ENCODE data around the gene GM2A. TPM values are rescaled to one million over a fixed set of nuclear protein-coding genes. Genes with fewer than 3 reads are reported as not detected.

Gene GM2A
- total and polyA plus RNA-seq, 9 donors = 14.7 to 52.8 (median 28.6) TPM

DNA sequence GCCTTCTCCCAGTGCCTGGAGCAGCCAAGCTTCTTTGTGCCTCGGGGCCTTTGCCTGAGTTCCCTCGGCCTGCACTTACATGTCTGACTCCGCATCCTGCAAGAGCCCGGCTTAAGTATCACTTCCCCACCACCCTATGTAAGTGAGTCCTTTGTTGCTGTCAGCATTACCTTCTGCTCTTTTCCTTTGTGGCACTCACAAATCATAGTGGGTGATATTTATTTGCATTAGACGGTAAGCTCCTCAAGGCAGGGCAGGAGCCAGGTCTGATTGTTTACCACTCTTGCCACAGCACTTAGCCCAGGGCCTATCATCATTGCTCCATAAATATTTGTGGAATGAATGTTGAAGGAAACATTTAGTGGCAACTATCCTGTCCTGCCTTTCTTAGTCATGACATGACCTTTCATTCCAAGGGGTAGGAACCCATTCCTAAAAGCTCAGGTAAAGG lies 4.8 kb downstream of the GM2A start:
- intact Hi-C loops (cut with DNase I) = no loop called here
- TF ChIP-seq POLR2A (IDR thresholded peaks at IDR 0.05) (no peak), CTCF (IDR thresholded peaks at IDR 0.05) (no peak), EP300 (IDR thresholded peaks at IDR 0.05) (no peak)
- H3K36me3 ChIP-seq = no peaks in the 10 kb centered on the region
- DNase-seq = no peak
- no peak overlapping the region for H3K4me3 ChIP-seq
- no peak overlapping the region for H3K27ac ChIP-seq
- 81 to 90% (median 88%) methylated on average over 5 of the region's 5 CpGs for WGBS, 3 donors
- H3K4me1 ChIP-seq (ENCODE audit: insufficient read depth) = peaks cover 3% of the 10 kb centered on the region
- H3K27me3 ChIP-seq = no peaks in the 10 kb centered on the region
- H3K9me3 ChIP-seq = no peaks in the 10 kb centered on the region

GRCh38 chr5:151258201-151258611 lies 5.2 kb downstream of the GM2A start:
- Histone ChIP-seq H3K27me3 (no peaks in the 10 kb centered on the region), H3K4me1 (ENCODE audit: insufficient read depth) (peaks cover 3% of the 10 kb centered on the region), H3K9me3 (no peaks in the 10 kb centered on the region), H3K4me3 (no peak overlapping the region), H3K27ac (no peak overlapping the region), H3K36me3 (no peaks in the 10 kb centered on the region)
- TF ChIP-seq EP300 (IDR thresholded peaks at IDR 0.05) (no peak), POLR2A (IDR thresholded peaks at IDR 0.05) (no peak), CTCF (IDR thresholded peaks at IDR 0.05) (no peak)
- WGBS, 3 donors = 93 to 94% (median 93%) methylated on average over 7 of the region's 7 CpGs
- no peak for DNase-seq
- intact Hi-C loops (cut with DNase I) = no loop called here

- no peak for DNase-seq
- Histone ChIP-seq H3K27me3 (no peaks in the 10 kb centered on the region), H3K9me3 (no peaks in the 10 kb centered on the region), H3K36me3 (no peaks in the 10 kb centered on the region), H3K27ac (no peak overlapping the region), H3K4me1 (ENCODE audit: insufficient read depth) (no peaks in the 10 kb centered on the region), H3K4me3 (no peak overlapping the region)
- intact Hi-C loops (cut with DNase I) = no loop called here
- 0 to 44% (median 0%) methylated on average over 1 of the region's 1 CpG for WGBS, 3 donors
- TF ChIP-seq EP300 (IDR thresholded peaks at IDR 0.05) = no peak
- TF ChIP-seq POLR2A (IDR thresholded peaks at IDR 0.05) = no peak
- no peak for TF ChIP-seq CTCF (IDR thresholded peaks at IDR 0.05)
Observed at GRCh38 chr5:151258816-151259215, 5.8 kb downstream of the GM2A start.

DNA sequence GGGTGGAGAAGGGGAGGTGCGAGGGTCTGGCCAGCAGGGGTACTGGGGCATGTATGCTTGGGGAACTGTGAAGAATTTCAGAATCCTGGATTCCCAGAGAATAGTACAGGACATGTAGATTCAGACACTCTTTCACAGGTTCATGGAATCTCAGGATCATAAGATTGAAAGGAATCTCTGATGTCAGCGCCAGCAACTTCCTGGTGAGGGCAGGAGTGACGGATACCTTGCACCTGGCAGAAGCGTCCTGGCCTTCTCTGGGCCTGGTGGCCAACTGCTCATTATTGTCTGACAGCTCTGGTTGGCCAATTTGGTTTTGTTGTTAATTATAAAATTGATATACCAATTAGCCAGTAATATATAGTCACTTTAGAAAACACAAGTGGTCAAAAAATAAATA lies 6.9 kb downstream of the GM2A start:
- DNase-seq = no peak
- Histone ChIP-seq H3K4me3 (no peak overlapping the region), H3K27me3 (no peaks in the 10 kb centered on the region), H3K27ac (no peak overlapping the region), H3K9me3 (no peaks in the 10 kb centered on the region), H3K4me1 (ENCODE audit: insufficient read depth) (no peaks in the 10 kb centered on the region), H3K36me3 (no peaks in the 10 kb centered on the region)
- intact Hi-C loops (cut with DNase I) = no loop called here
- 93 to 97% (median 96%) methylated on average over 4 of the region's 4 CpGs for WGBS, 3 donors
- TF ChIP-seq POLR2A (IDR thresholded peaks at IDR 0.05) = no peak
- TF ChIP-seq EP300 (IDR thresholded peaks at IDR 0.05) = no peak
- TF ChIP-seq CTCF (IDR thresholded peaks at IDR 0.05) = no peak
